GM20000 (cell line): ENCODE results near the gene FBXO4.

ENCODE experiments used
- DNase-seq: peaks from one replicate; pipeline ENCODE4 v3.0.0; 2012; ENCODE audit warnings: low spot score
- TF ChIP-seq, protein P1 (sequence below): IDR thresholded peaks from 2 replicates; pipeline ENCODE4 v1.5.1; 2012; ENCODE audit warnings: mild to moderate bottlenecking, control low read depth; ENCODE audit errors: extremely low read depth, missing control alignments

The FBXO4 gene

DNA sequence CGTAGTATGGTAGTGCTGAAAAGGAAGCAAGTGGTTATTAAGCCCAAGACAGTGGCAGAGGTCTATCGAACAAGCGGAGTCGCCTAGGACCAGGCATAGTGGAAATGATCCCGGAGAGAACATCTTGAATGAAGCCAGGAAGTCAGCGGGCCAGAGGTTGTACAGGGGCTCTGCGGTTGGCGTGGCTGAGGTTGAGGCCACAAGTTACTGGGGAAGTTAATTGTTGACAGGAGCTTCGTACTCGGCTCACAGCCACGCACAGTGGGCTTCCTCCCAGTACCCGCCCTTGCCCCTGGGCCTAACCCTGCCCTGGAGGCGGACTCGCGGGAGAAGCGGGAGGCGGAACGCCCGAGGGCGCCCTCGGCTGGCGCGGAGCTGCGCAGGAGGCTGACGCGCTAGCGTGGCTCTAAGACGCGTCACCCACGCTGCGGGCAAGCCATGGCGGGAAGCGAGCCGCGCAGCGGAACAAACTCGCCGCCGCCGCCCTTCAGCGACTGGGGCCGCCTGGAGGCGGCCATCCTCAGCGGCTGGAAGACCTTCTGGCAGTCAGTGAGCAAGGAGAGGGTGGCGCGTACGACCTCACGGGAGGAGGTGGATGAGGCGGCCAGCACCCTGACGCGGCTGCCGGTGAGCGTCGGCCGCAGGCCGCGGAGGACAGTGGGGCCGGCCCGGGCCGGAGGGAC, at the start of gene FBXO4:
Gene FBXO4 (plus strand): TSS at position 410 of the 683 bp plus-strand sequence. CDS start 29 bp downstream, at position 439.
- TF ChIP-seq, protein P1, sequence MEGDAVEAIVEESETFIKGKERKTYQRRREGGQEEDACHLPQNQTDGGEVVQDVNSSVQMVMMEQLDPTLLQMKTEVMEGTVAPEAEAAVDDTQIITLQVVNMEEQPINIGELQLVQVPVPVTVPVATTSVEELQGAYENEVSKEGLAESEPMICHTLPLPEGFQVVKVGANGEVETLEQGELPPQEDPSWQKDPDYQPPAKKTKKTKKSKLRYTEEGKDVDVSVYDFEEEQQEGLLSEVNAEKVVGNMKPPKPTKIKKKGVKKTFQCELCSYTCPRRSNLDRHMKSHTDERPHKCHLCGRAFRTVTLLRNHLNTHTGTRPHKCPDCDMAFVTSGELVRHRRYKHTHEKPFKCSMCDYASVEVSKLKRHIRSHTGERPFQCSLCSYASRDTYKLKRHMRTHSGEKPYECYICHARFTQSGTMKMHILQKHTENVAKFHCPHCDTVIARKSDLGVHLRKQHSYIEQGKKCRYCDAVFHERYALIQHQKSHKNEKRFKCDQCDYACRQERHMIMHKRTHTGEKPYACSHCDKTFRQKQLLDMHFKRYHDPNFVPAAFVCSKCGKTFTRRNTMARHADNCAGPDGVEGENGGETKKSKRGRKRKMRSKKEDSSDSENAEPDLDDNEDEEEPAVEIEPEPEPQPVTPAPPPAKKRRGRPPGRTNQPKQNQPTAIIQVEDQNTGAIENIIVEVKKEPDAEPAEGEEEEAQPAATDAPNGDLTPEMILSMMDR, result peak; percentile 83
- peak; percentile 85 for DNase-seq

DNA sequence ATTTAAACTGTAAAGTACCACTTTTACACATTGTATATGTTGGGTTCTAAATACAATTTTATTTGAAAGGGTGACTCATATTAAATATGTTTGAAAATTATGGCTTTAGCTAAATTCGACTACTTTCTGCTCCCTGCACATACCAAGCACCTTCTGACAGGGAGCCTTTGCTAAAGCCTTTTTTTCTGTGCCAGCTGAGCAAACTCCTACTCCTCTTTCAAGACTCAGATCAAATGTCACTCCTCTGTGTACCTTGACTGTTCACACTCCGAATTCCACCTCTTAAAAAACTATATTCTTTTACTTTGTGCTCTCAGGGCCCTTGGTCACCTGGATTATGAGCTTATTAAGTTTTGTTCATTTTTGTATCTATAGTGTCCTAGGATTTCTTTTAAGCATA, 48.4 kb upstream of the FBXO4 start:
- TF ChIP-seq, protein P1, result no peak
- DNase-seq, result no peak

DNA sequence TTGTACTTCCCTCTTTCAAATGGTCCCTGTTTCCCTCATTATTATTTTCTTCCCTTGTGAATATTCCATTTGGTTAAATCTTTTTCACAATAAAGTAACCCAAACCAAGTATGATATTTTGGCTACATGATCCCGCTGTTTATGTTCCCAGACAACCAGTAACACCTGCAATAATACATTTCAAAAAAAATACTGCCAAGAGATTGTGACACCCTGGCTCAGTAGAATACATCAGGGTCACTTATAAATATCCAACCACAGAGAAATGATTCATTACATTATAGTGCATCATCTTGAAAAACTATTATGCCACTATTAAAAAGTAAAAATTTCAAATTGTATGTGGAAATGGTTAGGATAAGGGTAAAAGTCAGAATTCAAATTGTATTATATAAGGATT, 47.7 kb upstream of the FBXO4 start:
- DNase-seq, result no peak
- TF ChIP-seq, protein P1, result no peak

GRCh38 chr5:41878173-41878572, 46.9 kb upstream of the FBXO4 start:
- TF ChIP-seq, protein P1, result no peak
- DNase-seq, result no peak

GRCh38 chr5:41878643-41879478, 46.2 kb upstream of the FBXO4 start:
- no peak for DNase-seq
- TF ChIP-seq, protein P1, result no peak

DNA sequence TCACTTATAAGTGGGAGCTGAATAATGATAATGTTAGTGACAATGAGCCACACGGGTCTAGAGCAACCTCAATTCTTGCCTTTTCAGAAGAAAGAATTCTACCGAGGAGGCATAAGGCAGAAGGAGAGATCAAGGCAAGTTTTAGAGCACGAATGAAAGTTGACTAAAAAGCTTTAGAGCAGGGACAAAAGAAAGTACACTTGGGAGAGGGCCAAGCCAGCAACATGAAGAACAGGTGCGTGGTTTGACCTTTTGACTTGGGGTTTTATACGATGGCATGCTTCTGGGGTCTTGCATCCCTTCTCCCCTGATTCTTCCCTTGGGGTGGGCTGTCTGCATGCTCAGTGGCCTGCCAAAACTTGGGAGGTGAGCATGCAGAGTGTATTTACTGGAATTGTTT, 42.3 kb upstream of the FBXO4 start:
- TF ChIP-seq, protein P1, result no peak

GRCh38 chr5:41883243-41883642, 41.8 kb upstream of the FBXO4 start:
- TF ChIP-seq, protein P1, result no peak

More for the DNA sequence above, 42.3 kb upstream of the FBXO4 start:
- no peak for DNase-seq

More at GRCh38 chr5:41883243-41883642, 41.8 kb upstream of the FBXO4 start:
- DNase-seq, result no peak
